ENCODE data around the gene GANC. TPM values are rescaled to one million over a fixed set of nuclear protein-coding genes. Genes with fewer than 3 reads are reported as not detected.

GANC gene
- total and polyA plus RNA-seq, 8 donors = 5.2 to 77.6 (median 12.1) TPM

DNA sequence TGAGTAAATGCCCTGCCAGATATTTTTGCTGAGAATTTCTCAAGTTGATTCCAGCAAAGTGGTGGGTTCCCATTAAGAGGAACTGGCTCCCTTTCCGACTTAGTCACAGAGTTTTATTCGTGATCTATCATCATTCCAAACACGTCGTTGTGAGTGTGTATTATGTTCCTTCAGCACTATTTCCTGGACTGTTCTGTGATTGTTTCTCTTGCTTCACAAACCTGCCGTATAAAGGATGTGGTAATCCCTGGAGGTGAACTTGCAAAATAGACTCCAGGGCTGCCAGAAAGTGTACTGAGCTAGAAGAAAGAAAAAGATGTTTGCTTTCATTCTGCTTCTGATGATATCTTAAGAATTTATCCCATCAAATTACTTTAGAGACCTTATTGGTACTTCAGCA lies 71.8 kb downstream of the GANC start:
- no peaks in the 10 kb centered on the region for H3K4me1 ChIP-seq
- no peak overlapping the region for H3K4me3 ChIP-seq
- WGBS, 5 donors = 64 to 76% (median 68%) methylated on average over 5 of the region's 5 CpGs
- no peak for DNase-seq
- peaks cover 8 to 77% (median 67%) of the 10 kb centered on the region in 4 donors for H3K36me3 ChIP-seq
- H3K27me3 ChIP-seq = no peaks in the 10 kb centered on the region
- intact Hi-C loops (cut with DNase I; ENCODE audit: low total_unique reads) = no loop called here
- H3K27ac ChIP-seq = no peak overlapping the region
- H3K9me3 ChIP-seq = no peaks in the 10 kb centered on the region
- TF ChIP-seq, protein P1, sequence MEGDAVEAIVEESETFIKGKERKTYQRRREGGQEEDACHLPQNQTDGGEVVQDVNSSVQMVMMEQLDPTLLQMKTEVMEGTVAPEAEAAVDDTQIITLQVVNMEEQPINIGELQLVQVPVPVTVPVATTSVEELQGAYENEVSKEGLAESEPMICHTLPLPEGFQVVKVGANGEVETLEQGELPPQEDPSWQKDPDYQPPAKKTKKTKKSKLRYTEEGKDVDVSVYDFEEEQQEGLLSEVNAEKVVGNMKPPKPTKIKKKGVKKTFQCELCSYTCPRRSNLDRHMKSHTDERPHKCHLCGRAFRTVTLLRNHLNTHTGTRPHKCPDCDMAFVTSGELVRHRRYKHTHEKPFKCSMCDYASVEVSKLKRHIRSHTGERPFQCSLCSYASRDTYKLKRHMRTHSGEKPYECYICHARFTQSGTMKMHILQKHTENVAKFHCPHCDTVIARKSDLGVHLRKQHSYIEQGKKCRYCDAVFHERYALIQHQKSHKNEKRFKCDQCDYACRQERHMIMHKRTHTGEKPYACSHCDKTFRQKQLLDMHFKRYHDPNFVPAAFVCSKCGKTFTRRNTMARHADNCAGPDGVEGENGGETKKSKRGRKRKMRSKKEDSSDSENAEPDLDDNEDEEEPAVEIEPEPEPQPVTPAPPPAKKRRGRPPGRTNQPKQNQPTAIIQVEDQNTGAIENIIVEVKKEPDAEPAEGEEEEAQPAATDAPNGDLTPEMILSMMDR (IDR thresholded peaks at IDR 0.05) = no peak
- no peak for TF ChIP-seq POLR2AphosphoS5 (IDR thresholded peaks at IDR 0.05)
- TF ChIP-seq POLR2A (IDR thresholded peaks at IDR 0.05) = no peak
- no peak for TF ChIP-seq EP300 (IDR thresholded peaks at IDR 0.05)

DNA sequence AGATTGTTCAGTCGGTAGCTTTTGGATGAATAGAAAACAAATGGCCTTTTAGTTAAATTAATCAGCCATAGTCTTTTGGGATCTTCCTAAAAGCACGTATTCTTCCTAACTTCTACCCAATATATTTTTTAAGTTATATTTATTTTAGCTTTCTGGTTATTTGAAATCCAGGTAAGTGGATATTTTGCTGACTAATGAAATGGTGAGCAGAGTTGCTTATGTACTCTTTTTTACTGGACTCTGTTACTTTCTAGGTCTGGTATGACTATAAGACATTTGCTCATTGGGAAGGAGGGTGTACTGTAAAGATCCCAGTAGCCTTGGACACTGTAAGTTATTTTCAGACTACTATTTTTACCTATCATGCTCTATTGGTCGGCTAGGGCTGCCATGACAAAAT lies 72.5 kb downstream of the GANC start:
- Histone ChIP-seq H3K36me3 (peaks cover 8 to 81% (median 74%) of the 10 kb centered on the region in 4 donors), H3K4me1 (no peaks in the 10 kb centered on the region), H3K27ac (no peak overlapping the region), H3K4me3 (no peak overlapping the region), H3K27me3 (no peaks in the 10 kb centered on the region), H3K9me3 (no peaks in the 10 kb centered on the region)
- no peak for DNase-seq
- intact Hi-C loops (cut with DNase I; ENCODE audit: low total_unique reads) = no loop called here
- WGBS, 5 donors = 95 to 97% (median 96%) methylated on average over 3 of the region's 3 CpGs
- TF ChIP-seq EP300 (IDR thresholded peaks at IDR 0.05) (no peak), POLR2AphosphoS5 (IDR thresholded peaks at IDR 0.05) (no peak)

DNA sequence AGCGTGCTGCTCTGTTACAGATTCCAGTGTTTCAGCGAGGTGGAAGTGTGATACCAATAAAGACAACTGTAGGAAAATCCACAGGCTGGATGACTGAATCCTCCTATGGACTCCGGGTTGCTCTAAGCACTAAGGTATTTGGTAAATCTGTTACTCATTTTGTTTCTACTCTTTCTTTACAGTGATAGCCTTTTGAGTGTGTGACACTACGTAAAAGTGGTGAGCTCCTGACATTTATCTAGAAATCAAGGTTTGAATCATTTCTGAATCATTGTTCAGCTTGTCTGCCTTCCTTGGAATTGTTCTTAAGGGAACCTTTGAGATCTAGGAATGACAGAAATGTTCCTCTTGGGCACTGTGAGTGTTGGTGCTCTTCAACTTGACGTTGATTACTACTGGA lies 75.1 kb downstream of the GANC start:
- no peaks in the 10 kb centered on the region for H3K9me3 ChIP-seq
- TF ChIP-seq POLR2AphosphoS5 (IDR thresholded peaks at IDR 0.05) = no peak
- no peak for TF ChIP-seq EP300 (IDR thresholded peaks at IDR 0.05)
- TF ChIP-seq POLR2A (IDR thresholded peaks at IDR 0.05) = no peak
- no peaks in the 10 kb centered on the region for H3K27me3 ChIP-seq
- no peak overlapping the region for H3K4me3 ChIP-seq
- H3K4me1 ChIP-seq = no peaks in the 10 kb centered on the region
- 92 to 98% (median 94%) methylated on average over 5 of the region's 5 CpGs for WGBS, 5 donors
- no peak overlapping the region for H3K27ac ChIP-seq
- H3K36me3 ChIP-seq = peaks cover 14 to 98% (median 92%) of the 10 kb centered on the region in 4 donors
- DNase-seq = no peak
- intact Hi-C loops (cut with DNase I; ENCODE audit: low total_unique reads) = no loop called here

DNA sequence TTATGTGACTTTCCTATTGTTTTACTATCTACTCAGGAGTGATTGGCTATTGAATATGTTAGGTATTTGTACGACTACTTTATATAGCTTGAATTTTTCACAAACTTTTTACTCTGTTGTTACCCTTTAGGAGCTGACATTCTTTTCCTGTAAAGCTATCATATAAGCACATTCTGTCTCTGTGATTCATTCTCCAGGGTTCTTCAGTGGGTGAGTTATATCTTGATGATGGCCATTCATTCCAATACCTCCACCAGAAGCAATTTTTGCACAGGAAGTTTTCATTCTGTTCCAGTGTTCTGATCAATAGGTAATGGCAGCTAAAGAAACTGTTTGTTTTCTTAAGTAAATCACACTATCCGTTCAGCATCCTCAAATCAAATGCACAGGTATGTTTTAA lies 76.2 kb downstream of the GANC start:
- Histone ChIP-seq H3K4me3 (no peak overlapping the region), H3K9me3 (no peaks in the 10 kb centered on the region), H3K4me1 (no peaks in the 10 kb centered on the region), H3K27me3 (no peaks in the 10 kb centered on the region), H3K27ac (no peak overlapping the region), H3K36me3 (peaks cover 18 to 98% (median 92%) of the 10 kb centered on the region in 4 donors)
- TF ChIP-seq, protein P1 (IDR thresholded peaks at IDR 0.05) = no peak
- no peak for TF ChIP-seq POLR2AphosphoS5 (IDR thresholded peaks at IDR 0.05)
- TF ChIP-seq EP300 (IDR thresholded peaks at IDR 0.05) = no peak
- TF ChIP-seq POLR2A (IDR thresholded peaks at IDR 0.05) = no peak
- intact Hi-C loops (cut with DNase I; ENCODE audit: low total_unique reads) = no loop called here
- 83 to 92% (median 87%) methylated on average over 2 of the region's 2 CpGs for WGBS, 5 donors
- no peak for DNase-seq

DNA sequence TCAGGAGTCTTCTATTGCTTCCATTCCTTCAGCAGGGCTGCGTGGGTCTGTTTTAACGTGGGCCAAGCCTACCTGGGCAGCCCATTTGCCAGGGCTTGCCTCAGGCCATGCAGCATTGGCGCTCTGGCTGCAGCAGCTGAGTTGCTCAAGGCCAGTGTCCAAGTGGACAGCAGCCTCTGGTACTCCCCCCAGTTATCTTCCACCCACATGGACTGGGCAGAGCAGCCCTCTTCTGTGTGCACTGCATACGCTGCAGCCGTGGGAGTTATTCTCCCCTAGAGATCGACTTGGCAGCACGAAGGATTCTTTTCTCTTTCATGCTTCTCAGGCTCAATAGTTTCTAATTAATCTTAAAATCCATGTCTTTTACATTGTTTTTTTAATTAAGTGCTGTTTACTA lies 79.4 kb downstream of the GANC start:
- Histone ChIP-seq H3K4me3 (no peak overlapping the region), H3K4me1 (no peaks in the 10 kb centered on the region), H3K36me3 (peaks cover 18 to 100% (median 80%) of the 10 kb centered on the region in 4 donors), H3K9me3 (no peaks in the 10 kb centered on the region), H3K27ac (no peak overlapping the region), H3K27me3 (no peaks in the 10 kb centered on the region)
- intact Hi-C loops (cut with DNase I; ENCODE audit: low total_unique reads) = no loop called here
- DNase-seq = no peak
- TF ChIP-seq, protein P1 (IDR thresholded peaks at IDR 0.05) = no peak
- TF ChIP-seq POLR2AphosphoS5 (IDR thresholded peaks at IDR 0.05) (no peak), POLR2A (IDR thresholded peaks at IDR 0.05) (no peak), EP300 (IDR thresholded peaks at IDR 0.05) (no peak)
- 88 to 95% (median 93%) methylated on average over 7 of the region's 7 CpGs for WGBS, 5 donors

Measured in stomach (tissue), 9 donors.